Hindlimb muscle (tissue), 1 donor: ENCODE results near the gene CDC42BPB. TPM values are rescaled to one million over a fixed set of nuclear protein-coding genes. Genes with fewer than 3 reads are reported as not detected.
"Not testable (repeated sequence)": the region's sequence is repeated elsewhere in the genome, so short reads cannot be mapped to it uniquely, and the experiment has no call there.

Experiments
- DNase-seq: peaks from one replicate; pipeline ENCODE4 v3.0.0-alpha.2; 2013
- polyA plus RNA-seq: library from polyadenylated mRNA; unstranded; fragments of 120-200 nt; gene quantifications from one replicate; pipeline ENCODE4 v1.2.1, GENCODE V29; 2013; ENCODE audit not compliant: insufficient read length

CDC42BPB gene
- polyA plus RNA-seq, 1 donor, result 57.8 TPM

DNA sequence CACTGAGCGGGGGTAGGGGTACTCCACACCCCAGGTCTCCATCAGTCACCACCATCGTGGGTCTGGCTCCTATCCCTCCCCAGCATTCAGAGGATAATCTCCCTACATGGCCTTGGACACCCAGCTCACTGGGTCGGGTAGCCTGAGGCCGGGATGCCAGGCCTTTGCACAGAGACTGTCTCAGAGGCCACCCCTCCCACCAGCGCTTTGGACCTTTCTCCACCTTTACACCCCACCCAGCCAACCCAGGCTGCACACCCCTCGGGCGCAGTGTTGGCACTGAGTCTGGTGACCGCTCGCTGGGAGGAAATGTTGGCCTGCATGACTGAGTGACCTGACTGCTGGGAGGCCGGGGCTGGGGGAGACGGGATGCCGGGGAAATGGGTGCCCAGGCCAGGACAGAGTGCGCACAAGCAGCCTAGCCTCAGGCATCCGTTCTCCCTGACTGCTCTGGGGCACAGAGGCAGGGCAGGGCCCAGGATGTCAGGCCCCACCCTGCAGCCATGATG is 16.1 kb upstream of the CDC42BPB start:
- DNase-seq, result no peak

DNA sequence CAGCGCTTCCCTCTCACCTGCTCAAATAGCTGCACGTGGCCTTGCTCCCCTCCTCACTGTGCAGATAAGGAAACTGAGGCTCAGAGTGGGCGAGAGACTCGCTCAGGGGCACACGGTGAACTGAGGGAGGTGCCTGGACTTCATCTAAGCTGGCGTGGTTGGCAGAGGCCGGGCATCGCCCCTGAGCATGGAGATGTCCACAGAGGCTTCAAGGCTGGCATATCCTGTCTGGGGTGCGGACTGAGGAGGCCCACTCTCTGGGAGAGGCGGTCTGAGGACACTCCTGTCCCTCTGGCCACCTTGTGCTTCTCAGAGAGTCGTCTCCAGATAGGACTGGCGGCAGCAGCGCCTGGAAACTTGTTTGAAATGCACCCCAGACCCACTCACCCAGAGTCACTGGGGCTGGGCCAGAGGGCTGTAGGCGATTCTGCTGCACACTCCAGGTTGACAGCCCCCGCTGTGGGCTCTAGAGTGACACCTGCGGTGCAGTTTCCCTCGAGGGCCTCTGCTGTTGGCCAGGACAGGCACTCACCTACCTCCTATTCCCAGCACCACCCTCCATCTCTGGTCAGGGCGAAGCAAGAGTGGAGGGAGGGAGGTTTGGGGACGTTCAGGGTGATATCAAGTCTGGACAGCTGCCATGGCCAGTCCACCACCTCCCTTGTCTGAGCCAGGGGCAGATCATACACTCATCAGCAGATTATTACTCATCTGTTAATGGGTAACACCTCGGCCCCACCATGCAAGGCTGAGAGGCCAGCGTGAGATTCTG is 15.4 kb upstream of the CDC42BPB start:
- no peak for DNase-seq

DNA sequence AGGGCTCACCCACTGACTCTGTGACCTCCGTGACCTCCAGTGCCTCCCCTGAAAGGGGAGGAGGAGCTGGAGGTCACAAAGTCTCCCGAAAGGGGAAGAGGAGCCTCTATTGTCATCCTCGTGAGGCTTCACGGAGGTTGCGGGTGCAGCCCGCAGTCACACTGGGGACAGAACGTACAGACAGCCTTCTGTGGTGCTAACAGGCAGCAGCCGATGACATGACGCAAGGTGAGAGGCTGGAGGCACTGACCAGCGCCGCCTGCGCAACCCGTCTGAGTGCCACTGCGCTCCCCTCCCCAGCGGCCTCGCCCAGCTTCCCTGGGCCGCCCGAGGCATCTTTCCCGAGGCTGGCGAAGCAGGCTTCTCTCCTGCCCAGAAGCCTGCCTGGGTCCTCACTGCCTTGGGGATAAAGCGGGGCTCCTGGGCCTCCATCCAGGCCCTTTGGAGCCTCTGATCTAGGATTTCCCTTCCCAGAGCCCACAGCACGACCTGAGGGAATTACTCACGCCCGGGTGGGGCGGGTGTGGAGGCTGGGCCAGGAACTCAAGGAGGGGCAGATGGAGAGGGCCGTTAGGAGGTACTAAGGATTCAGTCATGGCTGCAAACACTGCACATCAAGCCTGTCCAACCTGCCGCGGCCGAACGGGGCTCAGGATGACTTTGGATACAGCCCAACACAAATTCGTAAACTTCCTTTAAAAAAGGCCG is 14.3 kb upstream of the CDC42BPB start:
- DNase-seq, result no peak

DNA sequence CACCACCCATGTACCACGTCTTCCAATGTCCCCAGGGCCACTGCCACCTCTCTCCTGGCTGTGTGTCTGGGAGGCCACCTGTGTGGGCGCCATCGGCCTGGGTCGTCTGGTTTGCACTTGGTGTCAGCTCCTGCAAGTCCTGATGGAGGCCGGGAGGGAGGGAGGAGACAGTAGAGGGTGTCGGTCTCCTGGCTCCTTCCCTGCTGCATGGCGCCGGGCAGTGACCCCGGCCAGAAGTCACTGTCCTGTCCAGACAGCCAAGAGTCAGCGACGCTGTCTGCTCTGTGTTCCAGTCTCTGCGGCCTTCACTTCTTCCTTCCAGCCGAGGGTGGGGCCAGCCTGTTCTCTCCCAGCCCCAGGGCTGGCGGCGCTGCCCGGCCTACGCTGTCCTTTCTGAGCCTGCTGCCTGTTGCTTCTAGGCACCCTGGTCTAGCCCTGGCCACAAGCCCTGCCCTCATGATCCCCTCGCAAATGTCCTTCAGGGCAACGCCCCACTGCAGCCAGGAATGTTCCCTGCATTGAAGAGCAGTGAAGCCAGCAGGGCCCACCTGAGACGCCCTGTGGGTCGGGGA is 13.7 kb upstream of the CDC42BPB start:
- DNase-seq, result no peak

DNA sequence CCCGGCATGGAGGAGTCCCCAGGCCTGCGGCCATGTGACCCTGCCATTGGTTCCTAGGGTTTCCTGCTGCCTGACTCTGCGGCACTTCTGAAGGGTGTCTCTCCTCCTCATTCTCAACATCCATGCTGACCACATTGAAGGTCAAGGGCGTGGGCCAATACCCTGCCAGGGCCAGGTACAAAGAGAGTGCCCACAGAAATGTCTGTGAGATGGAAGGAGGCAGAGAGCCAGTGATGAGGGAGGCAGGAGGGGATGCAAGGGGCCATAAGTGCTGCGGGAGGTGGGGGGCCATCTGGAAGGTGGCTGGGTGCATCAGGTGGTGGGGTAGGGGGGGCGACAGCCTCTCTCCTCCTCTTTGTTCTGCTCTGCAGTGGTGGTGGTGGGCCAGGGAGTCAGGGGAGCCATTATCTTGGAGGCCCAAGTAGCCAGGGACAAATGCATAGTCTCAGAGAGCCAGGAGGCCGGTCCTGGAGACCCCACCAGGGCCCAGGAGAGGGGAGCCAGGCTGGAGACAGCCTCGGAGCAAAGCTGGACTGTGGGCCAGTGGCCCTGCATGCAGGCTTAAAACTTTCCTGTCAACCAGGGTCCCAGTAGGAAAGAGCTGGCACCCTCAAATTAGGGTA is 13.0 kb upstream of the CDC42BPB start:
- no peak for DNase-seq

DNA sequence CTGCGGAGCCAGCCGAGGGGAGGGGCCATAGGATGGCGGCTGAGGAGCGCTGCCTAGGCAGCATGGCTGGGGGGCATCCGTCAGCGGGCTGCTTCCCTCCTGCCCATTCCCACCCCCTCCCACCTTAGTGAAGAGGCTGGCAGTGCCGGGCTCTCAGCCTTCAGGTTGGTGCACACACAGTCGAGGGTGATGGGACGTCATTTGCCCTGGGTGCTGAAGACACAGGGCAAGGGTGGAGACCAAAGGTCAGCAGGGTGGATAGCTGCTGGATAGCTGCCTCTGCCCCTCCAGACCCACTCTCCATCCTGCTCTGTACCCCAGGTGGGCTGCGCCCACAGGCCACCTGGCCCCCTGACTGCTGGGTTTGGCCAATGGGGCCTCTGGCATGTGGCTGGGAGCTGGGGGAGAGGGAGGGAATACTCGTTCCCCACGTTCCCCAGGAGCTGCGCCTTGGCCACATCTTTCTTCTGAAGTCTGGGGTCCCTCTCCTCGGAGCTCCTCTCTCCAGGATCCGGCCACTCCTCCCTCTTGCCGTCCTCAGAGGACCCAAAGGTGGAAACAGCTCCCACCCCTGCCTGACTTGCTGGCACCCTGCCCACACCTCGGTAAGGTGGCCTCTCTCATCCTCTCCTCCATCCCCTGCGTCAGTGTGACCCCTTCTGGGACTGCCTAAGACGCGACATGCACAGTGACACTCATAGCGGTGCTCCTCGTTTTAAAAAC is 11.2 kb upstream of the CDC42BPB start:
- DNase-seq, result no peak

DNA sequence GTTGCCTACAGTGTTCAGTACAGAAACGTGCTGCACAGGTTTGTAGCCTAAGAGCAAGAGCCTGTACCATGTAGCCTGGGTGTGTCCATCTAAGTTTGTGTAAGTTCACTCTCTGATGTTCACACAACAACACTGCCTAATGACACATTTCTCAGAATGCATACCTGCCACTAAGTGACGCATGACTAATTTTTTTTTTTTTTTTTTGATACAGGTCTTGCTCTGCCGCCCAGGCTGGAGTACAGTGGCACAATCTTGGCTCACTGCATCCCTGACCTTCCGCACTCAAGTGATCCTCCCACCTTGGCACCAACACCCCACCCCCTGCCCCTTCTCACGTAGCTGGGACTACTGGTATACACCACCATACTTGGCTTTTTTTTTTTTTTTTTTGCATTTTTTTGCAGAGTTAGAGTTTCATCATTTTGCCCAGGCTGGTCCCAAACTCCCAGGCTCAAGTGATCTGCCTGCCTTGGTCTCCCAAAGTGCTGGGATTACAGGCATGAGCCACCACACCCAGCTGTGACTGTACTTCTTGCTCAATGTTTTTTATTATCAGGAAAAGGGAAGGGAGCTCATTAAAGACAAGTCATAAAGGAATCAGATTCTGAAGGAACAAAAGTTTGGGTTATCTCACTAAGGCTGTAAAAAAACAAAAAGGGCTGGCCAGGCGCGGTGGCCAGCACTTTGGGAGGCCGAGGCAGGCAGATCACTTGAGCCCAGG is 10.0 kb upstream of the CDC42BPB start:
- DNase-seq, result no peak

DNA sequence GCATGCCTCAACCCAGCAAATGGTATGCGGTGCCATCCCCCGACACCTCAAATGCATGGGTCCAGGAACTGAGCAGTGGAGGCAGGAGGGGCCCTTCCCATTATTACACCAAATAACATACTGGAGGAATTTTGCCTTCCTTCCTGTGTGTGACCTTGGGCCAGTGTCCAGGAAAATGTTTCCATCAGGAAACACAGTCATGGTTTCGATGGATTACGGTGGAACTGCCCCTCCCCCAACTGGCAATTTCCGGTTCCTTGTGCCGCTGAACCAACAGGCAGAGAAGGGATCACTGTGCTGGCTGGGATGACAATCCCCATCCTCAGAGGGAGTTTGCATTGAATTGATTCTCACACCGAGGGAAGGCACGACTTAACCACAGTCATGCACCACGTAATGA is 9.1 kb upstream of the CDC42BPB start:
- no peak for DNase-seq

DNA sequence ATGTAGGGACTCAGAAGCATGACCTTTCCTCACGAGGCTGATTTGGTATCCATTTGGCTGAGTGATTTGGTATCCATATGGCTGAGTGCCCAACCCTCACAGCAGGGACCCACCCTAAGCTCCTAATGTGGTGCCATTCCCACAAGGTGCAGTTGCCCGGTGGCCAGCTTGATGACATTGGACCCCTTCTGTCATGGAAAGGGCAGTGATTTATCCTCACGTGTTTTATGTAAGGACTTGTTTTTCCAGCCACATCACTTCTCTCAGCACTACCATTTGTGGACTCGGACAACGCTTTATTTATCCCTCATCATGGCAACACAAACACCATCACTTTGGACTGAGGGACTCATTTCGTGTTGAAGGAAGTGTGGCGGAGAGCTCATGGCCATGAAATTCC is 8.5 kb upstream of the CDC42BPB start:
- DNase-seq, result no peak

DNA sequence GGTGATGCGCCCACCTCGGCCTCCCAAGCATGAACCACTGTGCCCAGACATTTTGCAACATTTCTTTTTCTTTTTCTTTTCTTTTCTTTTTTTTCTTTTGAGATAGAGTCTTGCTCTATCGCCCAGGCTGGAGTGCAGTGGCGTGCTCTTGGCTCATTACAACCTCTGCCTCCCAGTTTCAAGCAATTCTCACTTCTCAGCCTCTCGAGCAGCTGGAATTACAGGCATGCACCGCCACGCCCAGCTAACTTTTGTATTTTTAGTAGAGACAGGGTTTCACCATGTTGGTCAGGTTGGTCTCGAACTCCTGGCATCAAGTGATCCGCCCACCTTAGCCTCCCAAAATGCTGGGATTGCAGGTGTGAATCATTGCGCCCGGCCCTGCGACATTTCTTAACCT is 7.6 kb upstream of the CDC42BPB start:
- no peak for DNase-seq

DNA sequence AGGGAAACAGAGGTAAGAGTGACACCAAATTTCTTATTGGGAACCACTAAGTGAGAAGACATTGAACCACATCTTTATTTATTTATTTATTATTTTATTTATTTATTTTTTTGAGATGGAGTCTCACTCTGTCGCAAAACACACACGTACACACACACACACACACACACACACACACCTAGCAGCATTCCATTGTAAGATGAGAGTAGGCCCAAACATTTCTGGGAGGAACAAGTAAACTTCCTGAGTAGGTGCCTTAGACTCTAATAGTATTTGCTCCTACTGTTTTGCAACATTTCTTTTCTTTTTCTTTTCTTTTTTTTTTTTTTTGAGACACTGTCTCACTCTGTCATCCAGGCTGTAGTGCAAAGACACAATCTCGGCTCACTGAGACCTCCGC is 7.1 kb upstream of the CDC42BPB start:
- DNase-seq, result no peak

DNA sequence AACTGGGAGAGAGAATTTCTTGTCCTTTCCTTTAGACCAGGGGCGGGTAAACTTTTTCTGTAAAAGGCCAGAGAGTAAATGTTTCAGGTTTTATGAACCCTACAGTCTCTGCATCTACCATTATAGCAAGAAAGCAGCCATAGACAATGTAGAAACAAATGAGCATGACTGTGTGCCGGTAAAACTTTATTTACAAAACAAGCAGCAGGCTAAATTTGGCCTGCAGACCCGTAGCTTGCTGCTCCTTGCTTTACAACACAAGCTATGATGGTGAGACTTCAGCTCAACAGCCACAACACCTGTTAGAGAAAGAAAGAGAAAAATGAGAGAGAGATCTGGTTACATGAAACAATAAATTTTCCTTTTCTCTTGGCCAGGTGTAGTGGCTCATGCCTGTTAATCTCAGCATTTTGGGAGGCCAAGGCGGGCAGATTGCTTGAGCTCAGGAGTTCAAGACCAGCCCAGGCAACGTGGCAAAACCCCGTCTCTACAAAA is 4.2 kb upstream of the CDC42BPB start:
- DNase-seq, result no peak

DNA sequence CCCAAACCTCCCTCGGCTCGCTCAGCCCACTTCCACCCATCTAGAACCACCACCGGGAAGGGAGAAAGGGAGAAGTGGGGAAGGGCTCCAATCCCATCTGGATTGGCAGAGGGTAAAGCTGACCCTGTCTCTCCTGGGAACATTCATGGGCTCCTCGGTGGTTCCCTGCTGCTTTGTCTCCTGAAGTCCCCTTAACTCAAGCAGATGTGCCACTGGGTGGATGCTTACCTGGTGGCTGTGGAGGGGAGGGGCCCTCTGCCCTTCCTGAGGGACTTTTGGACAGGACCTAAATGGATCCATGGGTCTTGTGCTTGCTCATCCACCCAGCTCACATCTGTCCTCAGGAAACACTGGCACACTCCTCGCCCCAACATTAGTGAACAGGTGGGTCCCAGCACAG is 2.2 kb upstream of the CDC42BPB start:
- DNase-seq, result no peak

DNA sequence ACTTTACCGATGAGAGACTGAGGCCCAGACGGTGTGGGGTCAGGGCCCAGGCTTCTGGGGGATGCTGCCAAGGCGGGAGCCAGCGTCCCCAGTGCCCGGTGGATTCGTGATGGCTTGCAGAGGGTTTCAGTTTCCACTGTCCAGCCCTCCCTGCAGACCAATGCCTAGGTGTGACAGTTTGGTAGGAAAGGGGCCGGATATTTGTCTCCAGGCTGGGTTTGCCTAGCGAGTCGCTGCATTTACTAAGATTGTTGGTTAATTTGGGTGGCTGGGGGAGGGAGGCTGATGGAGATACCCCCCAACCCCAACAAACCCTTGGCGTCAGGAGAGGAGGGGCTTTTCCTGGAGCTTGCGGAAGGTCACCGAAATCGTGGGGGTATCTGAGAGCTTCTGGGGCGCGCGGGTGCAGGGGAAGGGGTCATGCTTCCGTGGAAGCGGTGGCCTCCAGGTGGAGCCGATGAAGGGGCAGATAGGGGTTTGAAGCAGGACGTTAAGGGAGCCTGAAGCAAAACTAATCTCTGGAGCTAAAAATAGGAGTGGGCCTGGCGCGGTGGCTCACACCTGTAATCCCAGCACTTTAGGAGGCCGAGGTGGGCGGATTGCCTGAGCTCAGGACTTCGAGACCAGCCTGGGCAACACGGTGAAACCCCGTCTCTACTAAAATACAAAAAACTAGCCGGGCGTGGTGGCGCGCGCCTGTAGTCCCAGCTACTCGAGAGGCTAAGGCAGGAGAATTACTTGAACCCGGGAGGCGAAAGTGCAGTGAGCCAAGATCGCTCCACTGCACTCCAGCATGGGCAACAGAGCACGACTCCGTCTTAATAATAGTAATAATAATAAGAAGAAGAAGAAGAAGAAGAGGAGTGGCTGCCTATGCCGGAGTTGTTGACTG is 1.1 kb upstream of the CDC42BPB start:
- no peak for DNase-seq

DNA sequence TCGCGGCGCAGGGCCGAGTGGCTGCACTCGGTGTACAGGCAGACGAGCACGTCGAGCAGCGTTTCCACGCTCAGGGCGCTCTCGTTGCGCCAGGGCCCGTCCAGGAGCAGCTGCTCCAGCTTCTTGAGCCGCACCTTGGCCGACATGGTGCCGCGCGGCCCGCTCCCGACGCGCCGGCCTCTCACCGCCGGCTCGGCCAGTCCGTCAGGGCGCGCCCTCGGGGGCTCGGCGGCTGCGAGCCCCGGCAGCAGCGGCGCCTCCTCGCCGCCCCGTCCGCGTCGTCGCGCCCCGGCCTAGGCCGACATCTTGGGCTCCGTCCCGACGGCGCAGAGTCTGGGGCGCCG is 349 bp downstream of the CDC42BPB start:
- DNase-seq, result no peak

DNA sequence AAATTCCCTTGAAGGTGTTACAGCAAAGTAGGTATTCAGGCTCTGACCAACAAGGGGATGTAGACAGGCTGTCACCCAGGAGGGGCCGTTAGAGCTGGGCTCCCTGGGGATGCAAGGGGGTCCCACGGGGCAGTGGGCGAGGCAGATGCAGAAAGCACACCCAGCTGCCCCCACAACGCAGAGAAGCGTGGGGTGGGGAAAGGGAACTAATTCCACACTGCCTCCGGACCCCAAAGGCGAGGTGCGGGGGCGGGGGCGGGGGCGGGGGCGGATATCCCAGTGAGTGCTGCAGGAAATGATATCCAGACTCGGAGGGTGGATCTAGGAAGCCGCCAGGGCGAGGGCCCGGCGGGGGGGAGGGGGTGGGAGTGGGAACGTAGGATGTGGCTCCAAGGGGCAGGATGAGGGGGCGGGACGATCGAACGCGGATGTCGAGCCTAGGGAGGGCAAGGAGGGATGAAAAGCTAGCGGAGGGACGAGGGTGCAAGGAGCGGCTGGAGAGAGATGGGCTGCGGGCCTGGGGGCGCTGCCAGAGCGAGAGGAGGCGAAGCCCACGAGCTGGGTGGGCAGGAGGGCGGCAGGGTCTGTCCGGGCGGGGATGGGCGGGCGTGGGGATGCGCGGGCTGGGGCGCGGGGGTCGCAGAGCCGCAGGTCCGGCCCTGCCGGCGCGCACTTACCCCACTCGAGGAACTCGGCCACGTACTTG is 874 bp downstream of the CDC42BPB start:
- no peak for DNase-seq

DNA sequence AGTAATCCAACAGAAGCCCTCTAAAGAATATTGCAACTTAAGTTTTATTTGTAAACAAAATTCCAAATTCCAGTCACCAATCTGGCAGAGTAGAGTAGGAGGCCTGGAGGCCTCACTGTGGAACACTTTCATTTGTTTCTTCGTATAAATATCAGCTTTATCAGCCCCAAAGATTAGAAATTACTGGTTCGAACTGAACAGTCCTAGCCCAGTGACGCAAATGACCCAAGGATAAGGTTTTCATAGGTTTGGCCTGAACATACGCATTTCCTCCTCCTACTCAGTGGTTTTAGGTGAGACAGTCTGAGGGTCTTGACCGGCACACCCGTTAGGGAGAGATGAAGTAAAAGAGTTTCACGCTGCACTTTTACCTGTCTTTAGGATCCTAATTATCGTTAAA is 1.7 kb downstream of the CDC42BPB start:
- no peak for DNase-seq

DNA sequence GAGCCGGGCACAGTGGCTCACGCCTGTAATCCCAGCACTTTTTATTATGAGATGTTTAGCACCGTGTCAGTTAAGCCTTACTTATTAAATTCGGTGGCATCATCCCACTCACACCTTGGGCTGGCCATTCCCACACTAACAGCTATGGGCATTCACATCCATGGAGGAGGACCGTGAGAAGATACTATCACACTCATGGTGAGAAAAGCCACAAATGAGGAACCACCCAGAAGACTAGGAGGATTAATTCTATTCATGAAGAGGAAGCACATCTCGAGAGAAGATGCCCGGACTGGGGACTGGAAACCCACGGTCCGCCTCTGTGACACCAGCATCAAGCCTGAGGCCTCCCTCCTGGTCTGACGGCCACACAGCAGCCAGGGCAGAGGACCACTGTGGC is 4.9 kb downstream of the CDC42BPB start:
- DNase-seq, result no peak

DNA sequence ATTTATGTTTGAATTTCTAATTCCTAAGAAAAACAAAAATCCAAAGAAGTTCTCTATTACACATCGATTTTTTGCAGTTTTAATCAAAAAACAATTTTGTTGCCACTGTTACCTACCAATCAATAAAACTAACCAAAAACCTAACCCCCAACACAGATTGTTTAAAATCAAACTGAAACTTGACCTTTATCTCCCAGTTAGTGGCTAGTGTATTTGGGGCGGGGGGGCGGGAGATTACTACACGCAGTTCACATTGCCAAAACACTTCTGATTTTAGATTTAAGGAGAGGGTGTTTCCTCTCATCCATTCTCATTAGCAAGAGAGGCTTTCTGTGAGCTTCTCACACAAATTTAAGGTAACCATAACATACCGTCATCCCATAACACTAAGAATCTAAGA is 6.4 kb downstream of the CDC42BPB start:
- no peak for DNase-seq

DNA sequence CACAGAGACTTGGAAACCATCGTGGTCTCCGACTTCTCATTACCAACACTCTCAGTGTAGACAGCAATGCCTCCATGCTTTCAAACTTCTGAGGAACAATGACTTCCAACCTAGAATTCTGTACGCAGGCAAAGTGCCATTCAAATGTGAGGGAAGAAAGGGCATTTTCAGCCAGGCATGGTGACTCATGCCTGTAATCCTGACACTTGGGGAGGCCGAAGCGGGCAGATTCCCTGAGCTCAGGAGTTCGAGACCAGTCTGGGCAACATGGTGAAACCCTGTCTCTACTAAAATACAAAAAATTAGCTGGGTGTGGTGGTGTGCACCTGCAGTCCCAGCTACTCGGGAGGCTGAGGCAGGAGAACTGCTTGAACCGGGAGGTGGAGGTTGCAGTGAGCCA is 9.9 kb downstream of the CDC42BPB start:
- DNase-seq, result not testable (repeated sequence)
